ENCODE results near the gene LEPR.
"Not testable (repeated sequence)": the region's sequence is repeated elsewhere in the genome, so short reads cannot be mapped to it uniquely, and the experiment has no call there.

LEPR gene, protein sequence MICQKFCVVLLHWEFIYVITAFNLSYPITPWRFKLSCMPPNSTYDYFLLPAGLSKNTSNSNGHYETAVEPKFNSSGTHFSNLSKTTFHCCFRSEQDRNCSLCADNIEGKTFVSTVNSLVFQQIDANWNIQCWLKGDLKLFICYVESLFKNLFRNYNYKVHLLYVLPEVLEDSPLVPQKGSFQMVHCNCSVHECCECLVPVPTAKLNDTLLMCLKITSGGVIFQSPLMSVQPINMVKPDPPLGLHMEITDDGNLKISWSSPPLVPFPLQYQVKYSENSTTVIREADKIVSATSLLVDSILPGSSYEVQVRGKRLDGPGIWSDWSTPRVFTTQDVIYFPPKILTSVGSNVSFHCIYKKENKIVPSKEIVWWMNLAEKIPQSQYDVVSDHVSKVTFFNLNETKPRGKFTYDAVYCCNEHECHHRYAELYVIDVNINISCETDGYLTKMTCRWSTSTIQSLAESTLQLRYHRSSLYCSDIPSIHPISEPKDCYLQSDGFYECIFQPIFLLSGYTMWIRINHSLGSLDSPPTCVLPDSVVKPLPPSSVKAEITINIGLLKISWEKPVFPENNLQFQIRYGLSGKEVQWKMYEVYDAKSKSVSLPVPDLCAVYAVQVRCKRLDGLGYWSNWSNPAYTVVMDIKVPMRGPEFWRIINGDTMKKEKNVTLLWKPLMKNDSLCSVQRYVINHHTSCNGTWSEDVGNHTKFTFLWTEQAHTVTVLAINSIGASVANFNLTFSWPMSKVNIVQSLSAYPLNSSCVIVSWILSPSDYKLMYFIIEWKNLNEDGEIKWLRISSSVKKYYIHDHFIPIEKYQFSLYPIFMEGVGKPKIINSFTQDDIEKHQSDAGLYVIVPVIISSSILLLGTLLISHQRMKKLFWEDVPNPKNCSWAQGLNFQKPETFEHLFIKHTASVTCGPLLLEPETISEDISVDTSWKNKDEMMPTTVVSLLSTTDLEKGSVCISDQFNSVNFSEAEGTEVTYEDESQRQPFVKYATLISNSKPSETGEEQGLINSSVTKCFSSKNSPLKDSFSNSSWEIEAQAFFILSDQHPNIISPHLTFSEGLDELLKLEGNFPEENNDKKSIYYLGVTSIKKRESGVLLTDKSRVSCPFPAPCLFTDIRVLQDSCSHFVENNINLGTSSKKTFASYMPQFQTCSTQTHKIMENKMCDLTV

DNA sequence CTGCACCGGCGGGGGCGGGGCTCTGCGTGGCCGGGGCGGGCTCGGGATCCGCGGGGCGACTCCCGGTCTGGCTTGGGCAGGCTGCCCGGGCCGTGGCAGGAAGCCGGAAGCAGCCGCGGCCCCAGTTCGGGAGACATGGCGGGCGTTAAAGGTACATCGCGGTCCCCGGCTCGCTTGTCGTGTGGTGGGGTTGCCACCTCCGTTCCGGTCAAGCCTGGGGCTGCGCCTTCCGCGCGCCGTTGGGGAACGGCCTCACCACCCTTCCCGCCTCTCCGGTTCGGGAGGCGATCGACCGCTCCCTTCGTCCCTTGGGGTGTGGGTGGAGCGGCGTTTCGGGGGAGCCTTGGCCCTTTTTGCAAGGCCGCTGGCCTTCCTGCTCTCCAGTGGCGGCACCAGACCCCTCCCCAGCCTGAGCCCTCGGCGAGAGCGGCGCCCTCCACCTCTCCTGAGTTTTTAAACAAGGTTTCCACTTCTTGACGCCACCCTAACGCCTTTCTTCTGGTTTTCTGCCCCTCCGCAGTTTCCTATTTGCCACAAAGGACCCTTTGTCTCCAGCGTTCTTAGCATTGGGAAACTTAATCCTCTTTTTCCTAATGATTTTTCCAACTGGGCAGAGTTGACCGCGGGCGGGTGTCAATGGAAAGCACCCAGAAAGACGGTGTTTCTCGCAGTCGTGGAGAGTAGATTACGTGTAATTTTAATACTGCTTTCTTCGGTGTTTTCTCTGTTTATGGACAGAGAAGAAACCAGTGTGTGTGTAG, at the start of gene LEPR, which contains the start of gene LEPROT:
Gene LEPR (plus strand): TSS at position 79 of the 761 bp plus-strand sequence. CDS start 144,898 bp downstream, outside the sequence.
Gene LEPROT (plus strand): TSS at position 79 of the 761 bp plus-strand sequence. CDS start 57 bp downstream, at position 136.
- no peak for DNase-seq

- no peak for DNase-seq
Measured at GRCh38 chr1:65371544-65371943, 48.9 kb upstream of the LEPR start.

DNA sequence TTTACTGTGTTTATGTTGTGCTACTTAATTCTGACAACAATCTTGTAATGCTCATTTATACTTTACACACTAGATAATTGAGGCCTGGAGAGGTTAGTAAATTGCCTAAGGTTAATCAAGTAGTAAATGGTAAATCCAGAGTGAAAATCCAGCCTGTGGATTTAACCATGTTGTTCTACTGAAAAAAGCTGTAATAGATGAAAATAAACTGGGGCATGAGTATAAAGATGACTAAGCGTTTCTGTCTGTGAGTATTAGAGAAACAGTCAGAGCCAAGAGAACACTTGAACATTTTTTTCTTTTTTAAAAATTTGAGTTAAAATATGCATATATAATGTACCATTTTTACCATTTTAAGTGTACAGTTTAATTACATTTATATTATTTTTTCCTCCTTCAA, 47.9 kb upstream of the LEPR start:
- no peak for DNase-seq

DNA sequence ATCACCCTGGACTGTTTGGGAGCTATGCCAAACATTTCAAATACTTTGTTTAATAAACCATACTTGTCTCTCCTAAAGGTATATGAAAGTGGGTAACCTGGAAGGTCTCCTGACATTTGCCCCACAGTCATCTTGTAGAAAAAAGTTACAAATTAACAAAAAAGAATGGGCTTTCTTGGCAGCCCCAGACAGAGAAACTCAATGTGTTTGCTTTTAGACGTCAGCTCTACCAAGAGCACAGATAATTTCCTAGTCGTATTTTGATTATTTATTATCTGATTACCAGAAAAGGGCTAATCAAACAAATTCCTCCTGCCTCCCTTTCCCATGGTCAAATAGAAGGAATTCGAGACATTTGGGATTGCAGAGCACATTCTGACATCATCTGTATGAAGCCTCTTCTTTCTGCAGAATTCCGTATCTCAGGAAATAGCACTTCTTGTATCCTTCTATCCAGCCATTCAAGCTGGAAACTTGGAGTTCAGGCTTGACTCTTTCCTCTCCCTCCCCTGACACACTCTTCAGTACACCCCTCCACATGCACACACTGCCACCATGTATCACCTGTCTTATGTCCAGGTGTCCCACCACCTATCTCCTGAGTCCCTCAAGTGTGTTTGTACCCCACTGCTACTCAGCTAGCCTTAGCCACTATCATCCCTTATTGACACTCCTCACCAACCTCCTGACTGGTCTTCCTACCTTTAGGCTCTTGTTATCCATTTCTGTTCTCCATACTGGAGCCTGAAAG, 42.8 kb upstream of the LEPR start:
- DNase-seq: no peak

DNA sequence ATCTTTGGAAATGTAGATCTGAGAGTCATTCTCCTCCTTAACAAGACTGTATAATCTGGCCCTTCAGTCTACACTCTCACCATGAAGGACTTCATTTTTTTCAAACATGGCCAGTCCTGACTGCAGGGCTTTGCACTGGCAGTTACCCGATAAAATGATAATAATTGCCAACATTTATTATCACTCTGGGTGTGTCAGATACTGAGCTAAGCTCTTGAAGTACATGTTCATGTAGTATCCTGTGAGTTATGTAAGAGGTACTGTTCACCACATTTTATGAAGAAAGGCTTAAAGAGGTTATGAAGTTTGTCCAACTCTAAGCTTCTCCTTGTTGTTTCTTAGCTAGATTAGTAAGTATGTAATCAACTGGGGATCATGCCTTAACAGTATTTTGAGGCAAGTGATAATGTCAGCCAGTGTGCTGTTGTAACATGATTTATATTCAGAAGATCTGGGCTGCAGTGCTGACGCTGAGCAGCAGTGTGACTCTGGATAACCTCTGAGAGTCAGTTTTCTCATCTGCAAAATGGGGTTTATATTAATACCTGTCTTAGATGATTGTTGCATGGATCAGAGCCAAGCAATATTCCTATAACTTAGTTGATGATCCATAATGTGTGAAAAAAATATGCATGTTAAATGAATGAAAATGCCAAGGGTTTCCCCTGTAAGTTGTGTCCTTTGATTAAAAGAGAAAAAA, 42.1 kb upstream of the LEPR start:
- DNase-seq: no peak

DNA sequence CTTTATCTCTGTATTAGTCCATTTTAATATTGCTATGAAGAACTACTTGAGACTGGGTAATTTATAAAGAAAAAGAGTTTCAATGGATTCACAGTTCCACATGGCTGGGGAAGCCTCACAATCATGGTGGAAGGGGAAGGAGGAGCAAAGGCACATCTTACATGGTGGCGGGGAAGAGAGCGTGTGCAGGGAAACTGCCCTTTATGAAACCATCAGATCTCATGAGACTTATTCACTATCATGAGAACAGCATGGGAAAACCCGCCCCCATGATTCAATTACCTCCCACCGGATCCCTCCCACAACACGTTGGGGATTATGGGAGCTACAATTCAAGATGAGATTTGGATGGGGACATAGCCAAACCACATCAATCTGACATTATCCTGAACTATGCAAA, 36.0 kb upstream of the LEPR start:
- DNase-seq: not testable (repeated sequence)

DNA sequence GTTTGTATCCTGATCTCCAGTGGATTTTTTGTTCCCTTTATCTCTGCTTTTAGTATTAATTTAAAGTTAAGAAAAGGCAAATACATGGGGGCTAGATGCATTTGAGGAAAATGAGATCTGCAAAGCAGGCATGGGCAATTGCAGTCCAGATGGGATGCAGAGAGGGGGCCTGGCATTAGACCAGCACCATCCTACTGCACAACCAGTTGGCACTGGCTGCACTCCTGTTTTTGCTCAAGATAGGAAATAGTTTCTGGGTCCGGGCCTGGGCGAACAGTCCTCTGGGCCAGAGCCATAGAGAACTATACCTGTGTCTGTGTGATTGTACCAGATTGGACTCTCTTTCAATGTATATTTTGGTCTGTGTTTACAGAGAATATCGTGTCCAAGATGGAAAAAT, 34.0 kb upstream of the LEPR start:
- no peak for DNase-seq

- DNase-seq: no peak
Measured at GRCh38 chr1:65387821-65388220, 32.6 kb upstream of the LEPR start.

GRCh38 chr1:65388908-65389695, 31.4 kb upstream of the LEPR start:
- DNase-seq: no peak

DNA sequence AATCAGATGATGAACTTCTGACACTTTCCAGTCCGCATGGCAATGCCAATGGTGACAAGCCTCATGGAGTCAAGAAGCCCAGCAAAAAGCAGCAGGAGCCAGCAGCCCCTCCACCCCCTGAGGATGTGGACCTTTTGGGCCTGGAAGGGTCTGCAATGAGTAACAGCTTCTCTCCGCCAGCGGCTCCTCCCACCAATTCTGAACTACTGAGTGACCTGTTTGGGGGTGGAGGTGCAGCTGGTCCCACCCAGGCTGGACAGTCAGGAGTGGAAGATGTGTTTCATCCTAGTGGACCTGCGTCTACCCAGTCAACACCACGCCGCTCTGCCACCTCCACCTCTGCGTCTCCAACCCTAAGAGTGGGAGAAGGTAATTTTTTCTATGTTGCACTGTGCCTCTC, 28.0 kb upstream of the LEPR start:
- no peak for DNase-seq

DNA sequence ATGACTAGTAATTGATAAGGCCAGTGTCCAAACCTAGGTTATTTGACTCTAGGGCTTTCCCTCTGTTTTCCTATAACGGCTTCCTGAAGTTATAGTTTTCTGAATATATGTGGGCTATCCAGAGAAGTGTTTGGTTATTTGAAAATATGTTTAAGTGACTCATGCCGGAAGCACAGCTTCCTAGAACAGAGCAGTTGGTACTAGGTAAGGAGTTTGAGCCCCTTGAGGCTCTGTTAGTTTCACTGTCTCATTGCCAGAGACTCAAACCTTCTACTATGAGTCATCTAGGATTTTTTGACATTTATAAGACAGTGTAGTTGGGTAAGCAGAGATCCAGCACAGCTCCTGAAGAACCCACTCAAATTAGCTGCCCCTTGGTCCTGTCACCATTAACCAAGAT, 27.1 kb upstream of the LEPR start:
- DNase-seq: no peak

DNA sequence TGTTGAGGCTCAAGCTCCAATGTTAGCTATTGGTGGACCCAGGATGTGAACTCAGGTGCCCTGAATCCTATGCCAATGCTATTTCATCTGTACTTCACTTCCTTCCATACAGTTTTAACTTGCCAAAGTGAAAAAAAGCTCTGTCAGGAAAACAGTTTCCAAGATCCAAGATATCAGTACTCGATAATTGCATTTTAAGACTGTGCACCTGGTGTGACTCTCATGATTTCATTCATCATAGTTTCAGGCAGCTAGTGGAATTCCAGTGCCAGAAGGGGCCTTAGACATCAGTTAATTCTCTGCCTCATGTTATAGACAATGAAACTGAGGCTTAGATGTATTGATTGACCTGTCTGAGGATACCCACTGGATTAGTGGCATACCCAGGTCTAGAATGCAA, 26.5 kb upstream of the LEPR start:
- no peak for DNase-seq

- no peak for DNase-seq
Measured at GRCh38 chr1:65395887-65396612, 24.4 kb upstream of the LEPR start.

- DNase-seq: no peak
Measured at GRCh38 chr1:65398083-65398482, 22.4 kb upstream of the LEPR start.

- no peak for DNase-seq
Measured at GRCh38 chr1:65399003-65399402, 21.5 kb upstream of the LEPR start.

DNA sequence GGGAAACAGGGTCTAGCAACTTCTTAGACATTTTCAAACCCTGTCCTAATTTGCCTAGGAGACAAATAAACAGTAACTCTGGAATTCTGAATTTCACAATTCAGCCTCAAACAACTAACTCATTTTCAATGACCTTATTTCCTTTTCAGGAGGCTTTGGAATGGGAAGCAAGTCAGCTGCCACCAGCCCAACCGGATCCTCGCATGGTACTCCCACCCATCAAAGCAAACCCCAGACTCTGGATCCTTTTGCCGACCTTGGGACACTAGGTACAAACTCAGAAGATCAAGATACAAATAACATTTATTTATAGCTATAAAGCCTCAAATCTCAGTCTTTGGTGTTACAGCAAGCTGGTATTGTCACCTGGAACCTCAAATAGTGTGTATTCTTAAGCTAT, 18.9 kb upstream of the LEPR start:
- no peak for DNase-seq

GRCh38 chr1:65404941-65405340, 15.5 kb upstream of the LEPR start:
- no peak for DNase-seq

GRCh38 chr1:65407877-65408276, 12.6 kb upstream of the LEPR start:
- no peak for DNase-seq

GRCh38 chr1:65409314-65409713, 11.2 kb upstream of the LEPR start:
- no peak for DNase-seq

All from activated CD4-positive, alpha-beta T cell treated with anti-CD3 and anti-CD28 coated beads for 1 hour (primary cell).